ENCODE measurements around the gene UNC119.

Gene UNC119

DNA sequence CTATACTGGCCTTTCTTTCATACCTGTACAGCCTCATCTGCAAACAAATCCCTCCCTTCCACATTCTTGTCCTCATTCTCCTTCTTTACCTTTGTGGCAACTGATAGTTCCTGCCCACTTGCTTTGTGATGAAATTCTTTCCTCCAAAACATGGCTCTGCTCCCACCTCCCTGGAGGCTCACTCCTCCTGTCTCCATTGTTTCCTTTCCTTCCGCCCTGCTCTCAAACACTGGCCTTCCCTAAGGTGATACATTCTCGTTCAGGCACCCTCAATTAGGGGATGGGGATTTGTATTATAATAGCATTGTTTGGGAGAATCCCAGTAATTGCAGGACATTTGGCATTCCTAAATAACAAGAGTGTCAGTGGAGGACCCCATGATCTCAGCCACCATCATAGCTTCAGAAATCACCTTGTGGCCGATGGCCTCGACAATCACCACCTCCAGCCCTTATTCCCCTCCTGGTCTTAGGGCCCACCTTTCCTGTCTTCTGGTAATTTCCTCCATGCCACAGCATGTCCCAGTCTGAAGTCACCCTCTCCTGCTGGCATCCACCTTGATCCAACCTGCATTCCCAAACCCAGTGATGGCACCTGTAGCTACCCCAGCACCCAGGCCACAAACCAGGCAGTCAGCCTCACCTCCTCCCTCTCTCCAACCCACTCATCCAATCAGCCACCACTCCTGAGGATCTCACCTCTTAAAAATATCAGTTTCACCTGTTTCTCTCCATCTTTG lies 7.9 kb downstream of the UNC119 start:
- no peak for DNase-seq (ENCODE audit: low read depth)

DNA sequence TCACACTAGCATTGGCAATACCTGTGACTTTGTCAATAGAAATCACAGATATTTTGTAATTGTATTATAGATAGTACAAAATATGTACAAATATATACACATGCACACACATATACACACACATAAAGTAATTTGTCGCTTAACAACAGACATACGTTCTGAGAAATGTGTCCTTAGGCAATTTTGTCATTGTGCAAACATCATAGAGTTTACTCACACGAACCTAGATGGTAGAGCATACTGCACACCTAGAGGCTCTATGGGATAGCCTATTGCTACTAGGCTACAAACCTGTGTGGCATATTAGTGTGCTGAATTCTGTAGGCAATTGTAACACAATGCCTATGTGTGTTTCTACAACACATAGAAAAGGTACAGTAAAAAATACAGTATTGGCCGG lies 11.0 kb downstream of the UNC119 start:
- no peak for DNase-seq (ENCODE audit: low read depth)

DNA sequence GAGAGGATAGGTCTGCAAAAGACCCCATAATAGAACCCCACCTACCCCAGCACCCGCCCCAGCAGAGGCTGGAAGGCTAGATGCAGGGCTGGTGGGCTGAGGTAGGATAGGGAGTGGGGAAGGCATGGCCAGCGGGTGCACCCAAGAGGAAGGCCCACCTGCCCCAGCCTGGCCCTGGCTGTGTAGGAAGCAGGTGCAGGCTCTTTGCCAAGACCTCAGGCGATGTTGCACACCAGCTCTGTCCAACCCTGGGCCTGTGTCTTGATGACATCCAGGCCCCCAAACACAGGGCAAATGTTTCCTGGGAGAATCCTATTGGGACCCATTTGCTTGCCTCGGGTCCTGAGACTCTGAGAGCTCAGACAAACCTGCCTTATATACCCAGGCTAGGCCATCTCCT lies 12.2 kb downstream of the UNC119 start:
- DNase-seq (ENCODE audit: low read depth): no peak

DNA sequence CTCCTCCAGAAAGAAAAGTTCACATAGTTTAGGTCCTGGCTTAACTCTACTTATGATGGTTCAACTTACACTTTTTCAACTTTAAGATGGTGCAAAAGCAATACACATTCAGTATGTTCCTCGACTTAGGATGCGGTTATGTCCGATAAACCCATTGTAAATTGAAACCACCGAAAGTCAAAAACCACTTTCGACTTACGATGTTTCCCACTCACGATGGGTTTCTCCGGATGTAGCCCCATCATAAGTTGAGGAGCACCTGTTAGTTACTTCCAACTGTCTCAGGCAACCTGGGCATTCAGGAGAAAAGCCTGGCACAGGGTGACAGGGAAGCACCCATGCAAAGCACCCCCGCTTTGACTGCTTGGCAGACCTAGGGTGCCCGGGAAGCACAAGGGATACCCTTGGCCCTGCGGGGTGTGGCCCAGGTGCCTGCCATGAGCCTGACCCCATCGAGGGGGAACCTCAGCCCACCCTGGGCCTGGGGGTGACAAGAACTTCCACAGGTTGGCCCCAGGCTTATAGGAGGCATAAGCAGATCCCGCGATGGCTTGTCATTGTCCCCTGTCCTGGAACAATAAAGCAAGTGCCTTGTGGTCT lies 14.0 kb downstream of the UNC119 start:
- no peak for DNase-seq (ENCODE audit: low read depth)

- no peak for DNase-seq (ENCODE audit: low read depth)
These were observed 15.2 kb downstream of the UNC119 start for GRCh38 chr17:28537219-28537610.

GRCh38 chr17:28536532-28537218 lies 15.7 kb downstream of the UNC119 start:
- no peak for DNase-seq (ENCODE audit: low read depth)

GRCh38 chr17:28534740-28535375 lies 17.6 kb downstream of the UNC119 start:
- DNase-seq (ENCODE audit: low read depth): no peak

- no peak for DNase-seq (ENCODE audit: low read depth)
These were observed 19.2 kb downstream of the UNC119 start for GRCh38 chr17:28533091-28533807.

- DNase-seq (ENCODE audit: low read depth): no peak
These were observed 20.1 kb downstream of the UNC119 start for GRCh38 chr17:28532050-28532960.

GRCh38 chr17:28530926-28531325 lies 21.5 kb downstream of the UNC119 start:
- DNase-seq (ENCODE audit: low read depth): no peak

DNA sequence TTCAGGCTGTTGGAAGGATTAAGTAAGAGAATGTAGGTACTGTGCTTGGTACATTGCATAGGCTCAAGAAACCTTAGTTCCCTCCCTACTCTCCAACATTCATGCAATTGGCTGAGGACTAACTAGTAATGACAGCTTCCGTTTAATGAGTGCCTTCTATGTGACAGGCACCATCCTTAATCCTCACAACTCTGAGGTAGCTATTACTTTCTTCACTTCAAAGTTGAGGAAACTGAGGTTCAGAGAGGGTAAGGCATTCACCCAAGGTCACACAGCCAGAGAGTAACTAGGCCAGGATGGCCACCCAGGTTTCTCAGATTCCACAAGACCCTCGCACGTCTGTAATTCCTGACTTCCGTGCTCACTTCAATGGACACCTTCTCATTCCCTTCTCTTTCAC lies 22.2 kb downstream of the UNC119 start:
- DNase-seq (ENCODE audit: low read depth): no peak

DNA sequence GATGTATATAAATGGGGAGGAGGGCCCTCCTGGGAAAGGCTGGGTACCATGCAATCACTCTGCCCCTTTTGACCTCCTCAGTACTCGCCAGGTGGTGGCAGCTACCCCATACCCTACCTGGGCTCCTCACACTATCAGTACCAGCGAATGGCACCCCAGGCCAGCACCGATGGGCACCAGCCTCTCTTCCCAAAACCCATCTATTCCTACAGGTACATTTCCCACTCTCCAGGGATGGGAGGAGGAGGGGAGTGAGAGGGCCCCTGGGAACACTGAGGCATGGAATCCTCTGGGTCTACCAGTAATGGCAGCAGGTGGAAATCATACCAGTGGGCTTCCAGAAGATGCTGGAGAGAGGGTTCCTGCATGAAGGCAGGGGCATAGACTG lies 23.4 kb downstream of the UNC119 start:
- no peak for DNase-seq (ENCODE audit: low read depth)

DNA sequence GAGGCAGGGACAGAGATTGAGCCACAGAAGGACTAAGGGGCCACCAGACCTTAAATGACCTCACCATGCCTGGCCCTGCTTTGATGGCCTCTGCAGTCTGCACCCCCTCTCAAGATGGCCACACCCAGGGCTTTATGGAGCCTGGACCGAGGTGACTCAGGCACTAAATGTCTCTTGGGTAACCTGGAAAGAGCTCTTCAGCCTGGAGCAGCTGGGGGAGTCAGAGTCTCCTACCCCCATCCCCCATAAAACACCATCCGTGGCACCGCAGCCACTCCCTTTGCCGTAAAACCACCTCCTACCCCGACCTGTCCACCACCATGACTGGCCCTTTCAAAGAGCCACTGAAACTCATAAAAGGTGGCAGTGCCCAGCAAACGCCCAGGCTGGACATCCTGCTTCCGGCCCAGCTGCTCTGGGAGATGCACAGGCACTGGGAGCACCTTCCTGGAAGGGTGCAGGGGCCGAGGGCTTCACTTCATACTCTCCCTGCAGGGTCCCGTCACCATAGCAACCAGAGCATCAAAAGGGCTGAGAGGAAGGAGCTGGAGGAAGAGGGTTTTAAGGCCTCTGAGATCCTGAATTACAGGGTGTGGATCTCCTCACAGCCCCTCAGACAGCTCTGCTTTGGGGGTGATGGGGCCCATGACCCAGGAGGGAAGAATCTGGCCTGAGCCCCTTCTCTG lies 24.0 kb downstream of the UNC119 start:
- DNase-seq (ENCODE audit: low read depth): no peak

GRCh38 chr17:28527859-28528258 lies 24.6 kb downstream of the UNC119 start:
- no peak for DNase-seq (ENCODE audit: low read depth)

GRCh38 chr17:28527181-28527681 lies 25.2 kb downstream of the UNC119 start:
- DNase-seq (ENCODE audit: low read depth): no peak

GRCh38 chr17:28526381-28526780 lies 26.0 kb downstream of the UNC119 start:
- DNase-seq (ENCODE audit: low read depth): no peak

DNA sequence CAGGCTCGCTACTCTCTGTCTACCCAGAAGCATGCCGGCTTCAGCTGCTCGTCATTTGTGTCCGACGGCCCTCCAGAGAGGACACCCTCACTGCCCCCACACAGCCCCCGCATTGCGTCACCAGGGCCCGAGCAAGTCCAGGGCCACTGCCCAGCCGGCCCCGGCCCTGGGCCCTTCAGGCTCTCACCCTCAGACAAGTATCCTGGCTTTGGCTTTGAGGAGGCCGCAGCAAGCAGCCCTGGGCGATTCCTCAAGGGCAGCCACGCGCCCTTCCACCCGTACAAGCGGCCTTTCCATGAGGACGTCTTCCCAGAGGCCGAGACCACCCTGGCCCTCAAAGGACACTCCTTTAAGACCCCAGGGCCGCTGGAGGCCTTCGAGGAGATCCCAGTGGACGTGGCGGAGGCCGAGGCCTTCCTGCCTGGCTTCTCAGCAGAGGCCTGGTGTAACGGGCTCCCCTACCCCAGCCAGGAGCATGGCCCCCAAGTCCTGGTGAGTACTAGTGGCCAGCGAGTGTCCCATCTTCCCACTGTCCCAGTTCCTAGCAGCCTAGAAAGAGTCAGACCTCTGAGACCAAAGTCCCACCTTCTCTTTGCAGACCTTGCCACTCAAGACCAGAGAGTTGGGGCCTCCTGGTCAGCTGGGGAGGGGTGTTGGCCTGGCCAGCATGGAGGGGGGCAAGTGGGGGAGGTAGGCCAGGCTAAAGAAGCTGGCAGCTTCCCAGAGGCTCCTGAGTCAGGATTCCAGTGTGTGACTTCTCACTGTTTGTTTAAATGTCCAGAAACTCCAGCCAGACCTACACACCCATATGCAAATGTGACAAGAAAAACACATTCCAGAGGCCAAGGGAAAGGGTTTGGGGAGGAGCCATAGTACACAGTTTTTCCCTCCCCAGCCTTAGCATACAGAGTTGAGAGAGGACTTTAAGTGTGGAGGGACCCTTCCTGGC lies 27.7 kb downstream of the UNC119 start:
- no peak for DNase-seq (ENCODE audit: low read depth)

DNA sequence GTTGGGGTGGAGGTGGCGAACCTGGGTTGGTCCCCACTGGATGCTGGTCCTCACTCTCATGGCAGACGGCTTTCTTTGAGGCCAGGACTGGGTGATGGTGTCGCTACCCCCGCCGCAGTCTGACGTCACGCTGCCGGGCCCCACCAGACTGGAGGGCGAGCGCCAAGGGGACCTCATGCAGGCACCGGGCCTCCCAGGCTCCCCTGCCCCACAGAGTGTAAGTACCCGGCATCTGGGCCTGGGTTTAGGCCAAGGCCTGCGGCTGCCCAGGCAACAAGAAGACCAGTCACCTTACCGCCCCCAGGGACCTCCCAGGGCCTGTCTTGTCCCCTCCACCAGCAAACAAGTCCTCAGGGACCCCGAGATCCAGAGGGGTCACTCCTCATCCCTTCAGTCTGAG lies 28.5 kb downstream of the UNC119 start:
- no peak for DNase-seq (ENCODE audit: low read depth)

DNA sequence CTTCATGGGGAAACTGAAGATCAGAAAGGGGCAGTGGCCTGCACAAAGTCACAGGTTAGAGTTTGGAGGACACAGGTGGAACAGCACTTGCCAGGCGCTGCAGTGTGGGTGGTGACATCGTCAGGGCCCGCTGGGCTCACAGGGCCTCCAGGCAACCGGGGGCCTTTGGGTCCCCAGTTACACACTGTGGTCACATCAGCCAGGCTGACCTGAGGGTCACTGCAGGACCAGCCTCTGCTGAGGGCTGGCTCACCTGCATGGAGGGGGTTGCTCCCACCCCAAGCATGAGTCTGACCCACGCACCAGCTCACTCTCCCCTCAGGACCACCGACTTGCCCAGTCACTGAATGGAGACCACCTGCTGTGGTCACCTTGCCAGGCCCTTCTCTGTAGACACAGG lies 29.2 kb downstream of the UNC119 start:
- DNase-seq (ENCODE audit: low read depth): no peak

All from stimulated activated CD8-positive, alpha-beta memory T cell treated with anti-CD3 and anti-CD28 coated beads, Interleukin-12 subunit alpha, Interleukin-12 subunit beta, amount 100 ng/mL, for 4 hours (primary cell).